Ishikawa (cell line): ENCODE data around the gene TNFSF4.

Source experiments
- CEBPB ChIP-seq: IDR thresholded peaks from 2 replicates; pipeline ENCODE4 v1.6.1; 2012
- CREB1 ChIP-seq: IDR thresholded peaks from 2 replicates; pipeline ENCODE4 v1.6.1; 2012; ENCODE audit warnings: low read depth
- EGR1 ChIP-seq: IDR thresholded peaks from 2 replicates; pipeline ENCODE4 v1.6.1; 2012
- EP300 ChIP-seq: IDR thresholded peaks from 2 replicates; pipeline ENCODE4 v1.6.1; 2012; ENCODE audit warnings: borderline replicate concordance
- FOXM1 ChIP-seq: IDR thresholded peaks from 2 replicates; pipeline ENCODE4 v1.6.1; 2012; ENCODE audit warnings: low read depth, borderline replicate concordance
- MAX ChIP-seq: IDR thresholded peaks from 2 replicates; pipeline ENCODE4 v1.6.1; 2012
- NFIC ChIP-seq: IDR thresholded peaks from 2 replicates; pipeline ENCODE4 v1.6.1; 2012
- RAD21 ChIP-seq: IDR thresholded peaks from 2 replicates; pipeline ENCODE4 v1.6.1; 2012; ENCODE audit warnings: low read depth
- REST ChIP-seq: IDR thresholded peaks from 2 replicates; pipeline ENCODE4 v1.6.1; 2012; ENCODE audit warnings: low read depth, mild to moderate bottlenecking
- TAF1 ChIP-seq: IDR thresholded peaks from 2 replicates; pipeline ENCODE4 v1.6.1; 2012; ENCODE audit warnings: low read depth, mild to moderate bottlenecking
- TCF12 ChIP-seq: IDR thresholded peaks from 2 replicates; pipeline ENCODE4 v1.6.1; 2012; ENCODE audit warnings: low read depth
- TEAD4 ChIP-seq: IDR thresholded peaks from 2 replicates; pipeline ENCODE4 v1.6.1; 2012
- USF1 ChIP-seq: IDR thresholded peaks from 2 replicates; pipeline ENCODE4 v1.6.1; 2012
- YY1 ChIP-seq: IDR thresholded peaks from 2 replicates; pipeline ENCODE4 v1.6.1; 2012; ENCODE audit warnings: low read depth
- ZBTB7A ChIP-seq: IDR thresholded peaks from 2 replicates; pipeline ENCODE4 v1.6.1; 2012; ENCODE audit warnings: low read depth

The TNFSF4 gene

GRCh38 chr1:173245892-173246291 lies 38.8 kb upstream of the TNFSF4 start:
- TF ChIP-seq YY1 (no peak), MAX (no peak), USF1 (no peak), RAD21 (no peak), CEBPB (no peak), FOXM1 (no peak), TEAD4 (no peak), TCF12 (no peak), TAF1 (no peak), EP300 (no peak), NFIC (no peak), ZBTB7A (no peak), EGR1 (no peak)

- no peak for TF ChIP-seq FOXM1
- TF ChIP-seq EP300: no peak
- TF ChIP-seq TAF1: no peak
- no peak for TF ChIP-seq ZBTB7A
- TF ChIP-seq TEAD4: no peak
- TF ChIP-seq RAD21: no peak
- TF ChIP-seq MAX: no peak
- TF ChIP-seq NFIC: no peak
- no peak for TF ChIP-seq CREB1
- no peak for TF ChIP-seq EGR1
- TF ChIP-seq USF1: no peak
- TF ChIP-seq REST: no peak
- no peak for TF ChIP-seq CEBPB
- TF ChIP-seq YY1: no peak
- no peak for TF ChIP-seq TCF12
Observed at GRCh38 chr1:173243300-173243699, 36.2 kb upstream of the TNFSF4 start.

DNA sequence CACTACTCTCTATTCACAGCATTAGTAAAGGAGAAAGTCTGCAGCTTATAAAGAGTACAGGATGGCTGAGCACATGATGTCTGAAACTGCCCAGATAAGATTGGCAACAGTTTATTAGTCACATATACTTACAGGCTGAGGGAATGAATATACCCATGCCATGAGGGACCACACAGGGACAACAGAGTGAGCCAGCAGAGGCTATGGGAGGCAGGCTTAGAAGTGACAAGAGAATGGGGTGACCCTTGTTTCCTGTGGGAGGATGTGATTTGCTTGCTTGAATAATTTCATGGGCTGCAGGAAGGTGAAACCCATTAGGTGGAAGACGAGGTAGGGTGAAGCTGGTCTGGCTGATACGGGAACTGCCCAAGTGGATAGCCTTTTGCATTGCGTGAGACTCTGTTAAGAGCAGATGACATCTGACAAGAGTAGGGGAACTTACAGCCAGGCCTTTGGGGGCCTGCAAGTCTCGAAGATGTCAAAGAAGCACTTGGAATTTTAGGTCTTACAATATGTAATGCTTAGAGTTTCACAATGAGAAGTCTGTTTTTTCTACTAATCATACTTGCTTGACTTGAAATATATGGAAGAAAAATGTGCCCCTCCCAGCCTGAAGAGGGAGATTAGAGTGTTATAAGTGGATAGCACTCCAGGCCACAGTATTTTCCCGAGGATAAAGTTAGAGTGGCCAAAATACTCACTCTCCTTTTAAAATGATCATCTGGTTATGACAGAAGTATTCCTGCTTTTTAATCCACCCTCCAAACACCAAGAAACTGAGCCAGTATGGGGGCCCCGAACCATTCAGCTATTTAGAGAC lies 34.6 kb upstream of the TNFSF4 start:
- TF ChIP-seq TAF1 (no peak), TCF12 (no peak)

DNA sequence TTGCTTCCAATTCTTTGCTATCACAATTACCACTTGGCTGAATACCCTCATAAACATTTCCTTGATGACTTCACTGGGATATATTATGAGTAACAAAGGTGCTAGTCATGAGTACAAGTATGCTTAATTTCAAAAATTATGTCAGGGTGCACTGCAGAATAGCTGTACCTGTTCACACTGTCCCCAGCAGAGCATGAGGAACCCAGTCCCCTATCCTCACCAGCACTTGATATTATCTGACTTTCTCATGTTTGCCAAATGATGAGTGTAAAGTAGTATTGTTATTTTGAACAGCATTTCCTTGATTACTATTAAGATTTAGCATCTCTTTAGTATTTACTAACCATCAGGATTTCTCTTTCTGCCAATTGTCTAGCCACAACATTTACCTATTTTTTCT lies 33.5 kb upstream of the TNFSF4 start:
- TF ChIP-seq FOXM1 (no peak), CREB1 (no peak), REST (no peak), NFIC (no peak), CEBPB (no peak), MAX (no peak), TEAD4 (no peak), ZBTB7A (no peak), USF1 (no peak), RAD21 (no peak), EGR1 (no peak)

- TF ChIP-seq NFIC (no peak), CEBPB (no peak), REST (no peak), CREB1 (no peak), TEAD4 (no peak), ZBTB7A (no peak), USF1 (no peak)
Observed at GRCh38 chr1:173239058-173239457, 31.9 kb upstream of the TNFSF4 start.
